Measurements from ENCODE around the gene EIF4ENIF1. TPM values are rescaled to one million over a fixed set of nuclear protein-coding genes. Genes with fewer than 3 reads are reported as not detected.

The EIF4ENIF1 gene

Small RNA genes within 50 kb of the gene (small RNA-seq; reads per million reads assigned to genes)
- gene AL096701.2 (ENCODE audit: insufficient read depth), result not detected
- gene RNU6-28P (ENCODE audit: insufficient read depth), result not detected

All from neuronal stem cell (in vitro differentiated cells).